Stimulated activated CD8-positive, alpha-beta memory T cell treated with anti-CD3 and anti-CD28 coated beads, Interleukin-15, amount 100 ng/mL, for 48 hours (primary cell): Measurements from ENCODE around the gene LRRC28.

Experiments used
- DNase-seq, 2 donors: peaks; one replicate each; pipeline ENCODE4 v3.0.0-alpha.2; 2020; ENCODE audit warnings: low read depth in 2 of 2

The LRRC28 gene

GRCh38 chr15:99341786-99342185, 90.5 kb downstream of the LRRC28 start:
- DNase-seq = no peak

- DNase-seq = no peak
Observed at GRCh38 chr15:99343208-99343607, 91.9 kb downstream of the LRRC28 start.

GRCh38 chr15:99343881-99344551, 92.7 kb downstream of the LRRC28 start:
- DNase-seq = peak in 1 of 2 donors; percentile 12

GRCh38 chr15:99344639-99345038, 93.4 kb downstream of the LRRC28 start:
- no peak for DNase-seq

- DNase-seq = no peak
Observed at GRCh38 chr15:99345242-99345641, 94.0 kb downstream of the LRRC28 start.

- DNase-seq = no peak
Observed at GRCh38 chr15:99345832-99346462, 94.7 kb downstream of the LRRC28 start.

- no peak for DNase-seq
Observed at GRCh38 chr15:99347574-99347973, 96.3 kb downstream of the LRRC28 start.

GRCh38 chr15:99348412-99348811, 97.1 kb downstream of the LRRC28 start:
- no peak for DNase-seq

- DNase-seq = no peak
Observed at GRCh38 chr15:99350408-99350807, 99.1 kb downstream of the LRRC28 start.

GRCh38 chr15:99359769-99360168, 108.5 kb downstream of the LRRC28 start:
- no peak for DNase-seq

GRCh38 chr15:99361545-99362185, 110.4 kb downstream of the LRRC28 start:
- DNase-seq = no peak

GRCh38 chr15:99365242-99365641, 114.0 kb downstream of the LRRC28 start:
- DNase-seq = no peak

GRCh38 chr15:99366013-99366412, 114.7 kb downstream of the LRRC28 start:
- DNase-seq = no peak

GRCh38 chr15:99368743-99369142, 117.5 kb downstream of the LRRC28 start:
- DNase-seq = no peak

GRCh38 chr15:99369196-99369595, 117.9 kb downstream of the LRRC28 start:
- no peak for DNase-seq

GRCh38 chr15:99371180-99372103, 120.2 kb downstream of the LRRC28 start:
- no peak for DNase-seq

GRCh38 chr15:99385005-99385669, 133.9 kb downstream of the LRRC28 start:
- no peak for DNase-seq

GRCh38 chr15:99385865-99386264, 134.6 kb downstream of the LRRC28 start:
- no peak for DNase-seq

- DNase-seq = no peak
Observed at GRCh38 chr15:99386391-99386790, 135.1 kb downstream of the LRRC28 start.

GRCh38 chr15:99387421-99388168, 136.3 kb downstream of the LRRC28 start:
- no peak for DNase-seq

GRCh38 chr15:99390667-99391066, 139.4 kb downstream of the LRRC28 start:
- no peak for DNase-seq
